Vagina (tissue), 2 donors: ENCODE results near the gene DRGX.

Source experiments
- POLR2A ChIP-seq, 2 donors: fragments of 450-650 bp; IDR thresholded peaks; one replicate each; pipeline ENCODE4 v1.6.1; 2017; ENCODE audit warnings: antibody characterized with exemption in 2 of 2, mild to moderate bottlenecking in 2 of 2, moderate library complexity in 2 of 2
- TF ChIP-seq, protein P1 (sequence below), 3 experiments: fragments of 450-650 bp in 2 of 3; fragments of 200-600 bp in 1 of 3; sonication (generic) in 1 of 3; IDR thresholded peaks; one replicate each; pipeline ENCODE4 v1.5.1; 2017 to 2019; ENCODE audit warnings: antibody characterized with exemption in 3 of 3, mild to moderate bottlenecking in 2 of 3, moderate library complexity in 2 of 3

GRCh38 chr10:49441488-49442476, 45.9 kb upstream of the DRGX start:
- TF ChIP-seq, protein P1, sequence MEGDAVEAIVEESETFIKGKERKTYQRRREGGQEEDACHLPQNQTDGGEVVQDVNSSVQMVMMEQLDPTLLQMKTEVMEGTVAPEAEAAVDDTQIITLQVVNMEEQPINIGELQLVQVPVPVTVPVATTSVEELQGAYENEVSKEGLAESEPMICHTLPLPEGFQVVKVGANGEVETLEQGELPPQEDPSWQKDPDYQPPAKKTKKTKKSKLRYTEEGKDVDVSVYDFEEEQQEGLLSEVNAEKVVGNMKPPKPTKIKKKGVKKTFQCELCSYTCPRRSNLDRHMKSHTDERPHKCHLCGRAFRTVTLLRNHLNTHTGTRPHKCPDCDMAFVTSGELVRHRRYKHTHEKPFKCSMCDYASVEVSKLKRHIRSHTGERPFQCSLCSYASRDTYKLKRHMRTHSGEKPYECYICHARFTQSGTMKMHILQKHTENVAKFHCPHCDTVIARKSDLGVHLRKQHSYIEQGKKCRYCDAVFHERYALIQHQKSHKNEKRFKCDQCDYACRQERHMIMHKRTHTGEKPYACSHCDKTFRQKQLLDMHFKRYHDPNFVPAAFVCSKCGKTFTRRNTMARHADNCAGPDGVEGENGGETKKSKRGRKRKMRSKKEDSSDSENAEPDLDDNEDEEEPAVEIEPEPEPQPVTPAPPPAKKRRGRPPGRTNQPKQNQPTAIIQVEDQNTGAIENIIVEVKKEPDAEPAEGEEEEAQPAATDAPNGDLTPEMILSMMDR (IDR thresholded peaks at IDR 0.05) = no peak
- no peak for TF ChIP-seq POLR2A (IDR thresholded peaks at IDR 0.05)
